IMR-90 (cell line): Measurements from ENCODE around the gene LRP1B. TPM values are rescaled to one million over a fixed set of nuclear protein-coding genes. Genes with fewer than 3 reads are reported as not detected.
"Not testable (repeated sequence)": the region's sequence is repeated elsewhere in the genome, so short reads cannot be mapped to it uniquely, and the experiment has no call there.

Experiments
- ATAC-seq: fragments of 200-7000 bp; cut with Tn5 transposase; 2 replicates; pipeline ENCODE4 v1.9.1; 2020; ENCODE audit warnings: low read depth, mild to moderate bottlenecking, moderate library complexity
- BruUV-seq: library from RNA; stranded (reverse); fragments of 400-500 nt; replicated peaks from 2 replicates; lab custom pipeline; 2021; lab: Mats Ljungman, UMichigan
- CTCF ChIA-PET: fragments of 300-600 bp; formaldehyde crosslinking; extraction: SDS; loops from one replicate; lab custom pipeline; 2021; ENCODE audit warnings: antibody characterized with exemption; lab: Yijun Ruan, JAX
- POLR2A ChIA-PET: fragments of 300-600 bp; sonication (Branson Sonifier 250); formaldehyde crosslinking; loops from one replicate; lab custom pipeline; 2022; ENCODE audit warnings: antibody characterized with exemption; ENCODE audit not compliant: unreplicated experiment; lab: Charles Lee
- DNase-seq: peaks from one replicate; pipeline ENCODE4 v3.0.0; 2013
- H2AFZ ChIP-seq: replicated peaks from 2 replicates; pipeline ENCODE3; 2013; ENCODE audit warnings: low read length, mild to moderate bottlenecking; ENCODE audit not compliant: poor library complexity
- H2AK5ac ChIP-seq: 2 replicates; pipeline ENCODE4 v1.6.1; 2013; ENCODE audit warnings: low read depth, low read length, inconsistent platforms
- H2AK9ac ChIP-seq: replicated peaks from 2 replicates; pipeline ENCODE3; 2013; ENCODE audit warnings: mild to moderate bottlenecking, low read depth, low read length, moderate library complexity; ENCODE audit not compliant: poor library complexity
- H2BK120ac ChIP-seq: 2 replicates; pipeline ENCODE4 v1.6.1; 2013; ENCODE audit warnings: low read depth, low read length, inconsistent platforms
- H2BK15ac ChIP-seq: 3 replicates; pipeline ENCODE4 v1.6.1; 2013; ENCODE audit warnings: low read depth, low read length, inconsistent platforms
- H2BK20ac ChIP-seq: 2 replicates; pipeline ENCODE4 v1.6.1; 2013; ENCODE audit warnings: low read depth, mild to moderate bottlenecking, inconsistent platforms, low read length, moderate library complexity
- H2BK5ac ChIP-seq: 2 replicates; pipeline ENCODE4 v1.6.1; 2013; ENCODE audit warnings: mild to moderate bottlenecking, low read depth, low read length, inconsistent platforms; ENCODE audit not compliant: poor library complexity, severe bottlenecking
- H3K14ac ChIP-seq: replicated peaks from 2 replicates; pipeline ENCODE4 v1.6.1; 2013; ENCODE audit warnings: low read depth, low read length, inconsistent platforms
- H3K18ac ChIP-seq: 2 replicates; pipeline ENCODE4 v1.6.1; 2013; ENCODE audit warnings: low read depth, low read length, control low read depth
- H3K23ac ChIP-seq: 2 replicates; pipeline ENCODE4 v1.6.1; 2013; ENCODE audit warnings: low read depth, low read length, inconsistent platforms
- H3K27ac ChIP-seq: 2 replicates; pipeline ENCODE4 v1.5.1; 2013; ENCODE audit warnings: mild to moderate bottlenecking, control low read depth, low read length; ENCODE audit not compliant: insufficient read depth
- H3K27me3 ChIP-seq: 2 replicates; pipeline ENCODE4 v1.6.1; 2013; ENCODE audit warnings: low read length; ENCODE audit not compliant: control insufficient read depth, insufficient read depth
- H3K36me3 ChIP-seq: 2 replicates; pipeline ENCODE4 v1.6.1; 2013; ENCODE audit warnings: low read length, mixed read lengths; ENCODE audit not compliant: control insufficient read depth, insufficient read depth
- H3K4ac ChIP-seq: 2 replicates; pipeline ENCODE4 v1.6.1; 2013; ENCODE audit warnings: low read depth, low read length, inconsistent platforms
- H3K4me1 ChIP-seq: 2 replicates; pipeline ENCODE4 v1.6.1; 2013; ENCODE audit warnings: low read length, mixed read lengths; ENCODE audit not compliant: control insufficient read depth, insufficient read depth
- H3K4me2 ChIP-seq: 2 replicates; pipeline ENCODE4 v1.6.1; 2013; ENCODE audit warnings: low read depth, mild to moderate bottlenecking, control low read depth, low read length, moderate library complexity
- H3K4me3 ChIP-seq: 2 replicates; pipeline ENCODE4 v1.5.1; 2013; ENCODE audit warnings: low read depth, mild to moderate bottlenecking, control low read depth, low read length, moderate library complexity; ENCODE audit not compliant: insufficient read depth
- H3K56ac ChIP-seq: 2 replicates; pipeline ENCODE4 v1.6.1; 2013; ENCODE audit warnings: low read length, inconsistent platforms; ENCODE audit not compliant: insufficient read depth; ENCODE audit errors: extremely low read depth
- H3K79me1 ChIP-seq, 2 experiments: 2 replicates each; pipeline ENCODE4 v1.6.1; 2013; ENCODE audit warnings: low read length in 2 of 2, inconsistent platforms in 1 of 2, low read depth in 1 of 2
- H3K9ac ChIP-seq: 2 replicates; pipeline ENCODE4 v1.6.1; 2013; ENCODE audit warnings: low read depth, low read length, control low read depth
- H3K9me1 ChIP-seq: 2 replicates; pipeline ENCODE4 v1.6.1; 2013; ENCODE audit warnings: low read length, inconsistent platforms; ENCODE audit not compliant: insufficient read depth
- H3K9me3 ChIP-seq: 2 replicates; pipeline ENCODE4 v1.6.1; 2013; ENCODE audit warnings: low read length; ENCODE audit not compliant: control insufficient read depth, insufficient read depth
- H4K20me1 ChIP-seq: 2 replicates; pipeline ENCODE4 v1.6.1; 2013; ENCODE audit warnings: low read length, inconsistent platforms; ENCODE audit not compliant: insufficient read depth
- H4K5ac ChIP-seq: 2 replicates; pipeline ENCODE4 v1.6.1; 2013; ENCODE audit warnings: mild to moderate bottlenecking, low read depth, low read length, control low read depth
- H4K8ac ChIP-seq, 2 experiments: 2 replicates each; pipeline ENCODE4 v1.6.1; 2013; ENCODE audit warnings: low read depth in 2 of 2, low read length in 2 of 2, control low read depth in 1 of 2, inconsistent platforms in 1 of 2
- H4K91ac ChIP-seq: 2 replicates; pipeline ENCODE4 v1.6.1; 2013; ENCODE audit warnings: low read depth, low read length, inconsistent platforms; ENCODE audit not compliant: insufficient read depth
- CHD1 ChIP-seq: IDR thresholded peaks from 2 replicates; pipeline ENCODE4 v1.6.1; 2012; ENCODE audit warnings: low read depth, low read length, improper control_type of control experiment
- CTCF ChIP-seq: conservative IDR thresholded peaks from 2 replicates; pipeline ENCODE4 v1.5.1; 2012; ENCODE audit warnings: mild to moderate bottlenecking, low read depth, low read length, improper control_type of control experiment
- NFE2L2 ChIP-seq: fragments of 150-350 bp; IDR thresholded peaks from 2 replicates; pipeline ENCODE4 v1.6.1; 2016; ENCODE audit warnings: low read depth, mild to moderate bottlenecking, low read length
- POLR2A ChIP-seq: IDR thresholded peaks from 2 replicates; pipeline ENCODE4 v1.6.1; 2012; ENCODE audit warnings: mild to moderate bottlenecking, low read depth, low read length
- RCOR1 ChIP-seq: IDR thresholded peaks from 2 replicates; pipeline ENCODE4 v1.6.1; 2012; ENCODE audit warnings: mild to moderate bottlenecking, low read length, improper control_type of control experiment; ENCODE audit not compliant: insufficient replicate concordance
- RFX5 ChIP-seq: IDR thresholded peaks from 2 replicates; pipeline ENCODE4 v1.8.0; 2012; ENCODE audit warnings: low read depth, mild to moderate bottlenecking, low read length, moderate library complexity
- SMC3 ChIP-seq: fragments of 150-350 bp; IDR thresholded peaks from 2 replicates; pipeline ENCODE4 v1.6.1; 2016; ENCODE audit warnings: low read depth, mild to moderate bottlenecking, antibody characterized with exemption, low read length, moderate library complexity
- WGBS, 2 experiments: methylation state at CpG; one replicate each; pipeline versions ENCODE4 v1.1.5 to v1.1.7; 2013; ENCODE audit warnings: missing lambda C conversion rate in 2 of 2; ENCODE audit not compliant: insufficient read length in 1 of 2; ENCODE audit errors: extremely low coverage in 2 of 2; 5-methylcytosine and 5-hydroxymethylcytosine counted together
- dilution Hi-C: fragments of 300-500 bp; cut with HindIII; formaldehyde crosslinking; loops from one replicate; pipeline ENCODE4 v1.14.3; 2018; ENCODE audit warnings: low sequenced_read_pairs; ENCODE audit not compliant: unreplicated experiment
- in situ Hi-C: fragments of 300-500 bp; cut with MboI; formaldehyde crosslinking; loops from 3 replicates; pipeline ENCODE4 v1.14.3; 2019; ENCODE audit warnings: low sequenced_read_pairs, inconsistent platforms, mixed read lengths
- intact Hi-C: fragments of 100-400 bp; cut with micrococcal nuclease; formaldehyde crosslinking; loops from 2 replicates; pipeline ENCODE4 v1.10.0; 2022
- polyA plus RNA-seq, 3 experiments: library from polyadenylated mRNA; depleted of rRNA; stranded (reverse); fragments of >200 nt; gene quantifications; 2 replicates each; pipeline ENCODE4 v1.2.3, GENCODE V29; 2012; ENCODE audit warnings: low replicate concordance in 1 of 3
- total RNA-seq: library from RNA; depleted of rRNA; stranded (reverse); fragments of >200 nt; gene quantifications from 2 replicates; pipeline ENCODE4 v1.2.3, GENCODE V29; 2012

Gene LRP1B
- total and polyA plus RNA-seq, 2 of the 4 experiments (the other 2 are of a cell fraction): under 0.01 to 0.02 TPM

GRCh38 chr2:140550821-140551220 is 1580.0 kb downstream of the LRP1B start:
- Histone ChIP-seq H3K9me3 (no peaks in the 10 kb centered on the region), H3K79me1 (no peaks in the 10 kb centered on the region), H3K56ac (no peak overlapping the region), H2AFZ (no peak overlapping the region), H3K36me3 (no peaks in the 10 kb centered on the region), H3K14ac (no peak overlapping the region), H3K27ac (no peak overlapping the region), H3K4me2 (no peak overlapping the region), H4K20me1 (no peaks in the 10 kb centered on the region), H4K91ac (no peak overlapping the region), H2AK9ac (no peak overlapping the region), H2BK5ac (no peak overlapping the region), H2AK5ac (no peak overlapping the region), H2BK20ac (no peak overlapping the region), H2BK15ac (no peak overlapping the region), H4K8ac (no peak overlapping the region), H3K4me1 (no peaks in the 10 kb centered on the region), H3K4ac (no peak overlapping the region), H4K5ac (no peak overlapping the region), H3K23ac (no peak overlapping the region), H3K9ac (no peak overlapping the region), H3K18ac (no peak overlapping the region), H3K4me3 (no peak overlapping the region), H2BK120ac (no peak overlapping the region), H3K27me3 (no peaks in the 10 kb centered on the region), H3K9me1 (no peaks in the 10 kb centered on the region)
- ChIA-PET POLR2A (no interaction called here), CTCF (no interaction called here)
- WGBS, 2 experiments: no CpG with 5 or more reads among the region's 2 CpGs
- ATAC-seq (no peak), DNase-seq (no peak)
- in situ Hi-C loops (no loop called here), intact Hi-C loops (no loop called here), dilution Hi-C loops (no loop called here)
- BruUV-seq: no TSS peak
- TF ChIP-seq POLR2A (no peak), SMC3 (no peak), CHD1 (no peak), RCOR1 (no peak), CTCF (no peak), NFE2L2 (no peak), RFX5 (no peak)

DNA sequence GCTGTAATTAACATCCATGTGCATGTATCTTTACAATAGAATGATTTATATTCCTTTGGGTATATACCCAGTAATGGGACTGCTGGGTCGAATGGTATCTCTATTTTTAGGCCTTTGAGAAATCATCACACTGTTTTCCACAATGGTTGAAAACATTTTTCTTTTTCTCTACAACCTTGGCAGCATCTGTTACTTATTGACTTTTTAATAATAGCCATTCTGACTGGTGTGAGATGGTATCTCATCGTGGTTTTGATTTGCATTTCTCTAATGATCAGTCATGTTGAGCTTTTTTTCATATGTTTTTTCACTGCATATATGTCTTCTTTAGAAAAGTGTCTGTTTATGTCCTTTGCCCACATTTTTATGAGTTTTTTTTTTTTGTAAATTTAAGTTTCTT is 1586.0 kb downstream of the LRP1B start:
- H3K4ac ChIP-seq, H2BK15ac ChIP-seq, POLR2A ChIA-PET, BruUV-seq, H3K23ac ChIP-seq, H3K9me3 ChIP-seq, H3K9ac ChIP-seq, H2BK5ac ChIP-seq, H3K9me1 ChIP-seq, H2BK120ac ChIP-seq, H3K36me3 ChIP-seq, H3K14ac ChIP-seq, H2AK5ac ChIP-seq, H3K27me3 ChIP-seq, H3K4me2 ChIP-seq, H2BK20ac ChIP-seq, H3K4me3 ChIP-seq, H4K91ac ChIP-seq, ATAC-seq, DNase-seq, H2AFZ ChIP-seq, H4K20me1 ChIP-seq, intact Hi-C loops, H2AK9ac ChIP-seq, dilution Hi-C loops, in situ Hi-C loops, H3K79me1 ChIP-seq, H3K56ac ChIP-seq, H3K27ac ChIP-seq, H4K5ac ChIP-seq, H3K4me1 ChIP-seq, H4K8ac ChIP-seq, H3K18ac ChIP-seq: not testable (repeated sequence)
- CTCF ChIA-PET: interaction anchor here (0.6 to 0.7 kb wide), 4 partner anchors 52 to 698 kb away, joined by 3 to 6 read pairs (median 4); no protein-coding TSS in a partner anchor
- no CpG with 5 or more reads among the region's 2 CpGs for WGBS, 2 experiments
